ENCODE data around the gene FRMD5.
"Not testable (repeated sequence)": the region's sequence is repeated elsewhere in the genome, so short reads cannot be mapped to it uniquely, and the experiment has no call there.

Gene FRMD5

GRCh38 chr15:44087578-44088465, 107.2 kb downstream of the FRMD5 start:
- DNase-seq, result no peak

DNA sequence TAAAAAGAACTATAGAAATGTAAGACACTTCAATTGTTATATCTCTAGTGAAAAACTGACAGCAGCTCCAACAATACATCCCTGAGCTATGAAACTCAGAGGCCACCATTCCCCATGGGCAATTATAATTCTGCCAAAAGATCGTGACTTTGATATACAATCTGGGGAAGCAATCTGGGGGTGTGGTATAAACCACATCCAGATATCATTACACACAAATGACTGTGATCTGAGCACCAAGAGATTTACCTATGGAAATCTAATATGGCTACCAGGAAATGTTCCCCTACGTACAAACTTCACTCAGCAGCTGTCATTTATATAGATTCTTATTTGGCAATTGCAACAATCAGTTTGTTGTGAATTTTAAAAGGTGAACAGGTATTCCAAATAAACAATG, 110.3 kb downstream of the FRMD5 start:
- no peak for DNase-seq

DNA sequence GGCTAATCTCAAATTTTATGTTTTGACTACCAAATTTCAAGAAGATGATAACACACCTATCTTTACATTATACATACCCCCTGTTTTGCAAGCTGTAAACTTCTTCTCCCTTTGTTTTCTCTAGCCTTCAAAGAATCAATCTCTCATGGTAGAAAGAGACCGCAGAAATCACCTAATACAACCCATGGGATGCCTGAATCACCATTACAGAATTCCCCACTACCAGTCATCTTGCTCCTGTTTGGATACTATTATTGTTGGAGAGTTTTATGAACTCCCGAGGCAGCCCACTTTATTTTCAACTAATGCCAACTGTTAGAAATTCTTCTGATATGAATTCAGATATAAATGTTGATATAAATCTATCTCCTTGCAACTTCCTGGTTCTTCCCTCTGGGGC, 110.9 kb downstream of the FRMD5 start:
- DNase-seq, result no peak

DNA sequence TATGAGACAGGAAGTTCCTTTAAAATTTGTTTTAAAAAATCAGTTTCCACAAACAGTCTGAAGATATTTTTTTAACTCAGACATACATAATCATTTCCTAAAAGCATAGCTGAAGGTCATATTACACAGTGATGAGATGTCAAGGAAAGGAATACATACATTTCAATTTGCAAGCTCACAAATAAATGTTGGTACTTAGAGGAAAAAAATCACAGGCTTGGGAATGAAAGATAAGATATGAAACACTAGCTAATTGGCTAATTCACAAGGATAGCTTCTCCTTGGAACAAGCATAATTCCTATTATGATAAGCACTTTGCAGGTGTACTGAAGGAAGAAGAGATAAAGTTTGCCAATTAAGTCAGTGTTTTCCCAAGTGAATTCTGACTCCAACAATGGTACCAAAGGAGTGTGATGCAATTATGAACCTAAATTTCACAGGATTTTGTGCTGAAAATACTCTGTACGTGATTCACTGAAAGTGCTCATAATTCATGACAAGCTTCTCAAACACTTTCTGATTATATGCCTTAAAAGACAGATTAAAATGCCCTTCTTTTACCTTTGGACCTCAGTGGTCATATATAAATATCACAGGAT, 112.4 kb downstream of the FRMD5 start:
- no peak for DNase-seq

DNA sequence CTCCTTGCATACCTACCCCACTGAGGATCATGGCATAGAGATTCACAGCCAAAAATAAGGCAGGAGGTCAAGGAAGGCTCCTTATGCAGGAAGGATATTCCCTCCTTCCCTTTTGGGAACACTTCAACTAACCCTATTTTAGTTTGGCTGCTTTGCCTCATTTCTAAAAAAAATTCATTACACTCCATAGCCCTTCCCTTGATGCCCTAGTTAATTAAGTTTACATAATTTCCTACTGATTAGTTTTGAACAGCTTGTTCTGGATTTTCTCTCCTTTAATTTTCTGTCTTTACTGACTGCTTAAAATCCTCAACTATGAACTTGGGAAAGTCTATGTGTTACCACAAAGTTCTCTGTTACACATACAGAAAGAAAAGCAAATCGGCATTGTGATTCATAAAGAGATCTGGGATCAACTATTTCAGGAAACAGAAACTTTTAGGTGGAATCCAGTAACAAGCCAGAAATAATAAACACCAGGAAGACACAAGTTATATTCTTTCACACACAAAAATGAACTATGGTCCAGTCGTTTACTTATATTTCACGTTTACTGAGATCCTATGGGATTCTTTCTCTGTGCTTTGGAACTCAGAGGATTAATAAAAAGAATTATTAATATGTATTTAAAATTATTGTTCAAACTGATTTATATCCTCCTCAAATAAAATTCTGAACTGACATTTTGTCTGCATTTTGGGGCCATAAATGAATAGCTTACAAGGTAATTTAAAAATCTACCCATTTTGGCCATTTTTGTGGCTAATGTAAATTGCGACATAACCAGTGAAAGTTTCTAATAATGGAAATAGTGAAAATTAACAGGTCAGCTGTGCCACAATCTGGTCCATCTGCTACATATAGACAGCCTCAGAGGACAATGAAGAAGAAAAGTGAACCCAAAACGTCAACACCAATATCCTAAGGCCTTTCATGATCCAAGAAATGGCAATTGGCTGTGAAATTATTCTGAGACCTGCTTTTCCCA, 113.8 kb downstream of the FRMD5 start:
- no peak for DNase-seq

GRCh38 chr15:44075535-44075934, 119.5 kb downstream of the FRMD5 start:
- DNase-seq, result no peak

DNA sequence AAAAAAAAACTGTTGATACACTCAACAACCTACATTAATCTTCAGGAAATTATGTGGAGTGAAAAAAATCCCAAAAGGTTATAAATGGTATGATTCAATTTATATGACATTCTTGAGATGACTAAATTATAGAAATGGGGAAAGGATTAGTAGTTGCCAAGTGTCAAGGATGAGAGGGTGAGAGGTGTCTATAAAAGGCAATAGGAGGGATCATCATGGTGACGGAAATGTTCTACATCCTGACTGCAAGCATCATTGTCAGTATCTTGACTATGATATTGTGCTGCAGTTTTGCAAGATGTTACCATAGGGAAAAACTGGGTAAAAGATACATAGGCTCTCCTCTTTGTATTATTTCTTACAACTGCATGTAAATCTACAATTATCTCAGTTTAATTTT, 125.6 kb downstream of the FRMD5 start:
- DNase-seq, result no peak

- DNase-seq, result no peak
Measured at GRCh38 chr15:44068347-44068746, 126.7 kb downstream of the FRMD5 start.

GRCh38 chr15:44066211-44066827, 128.8 kb downstream of the FRMD5 start:
- DNase-seq, result peak; percentile 75 to 77

GRCh38 chr15:44064706-44065105, 130.4 kb downstream of the FRMD5 start:
- DNase-seq, result no peak

- no peak for DNase-seq
Measured at GRCh38 chr15:44058126-44058525, 136.9 kb downstream of the FRMD5 start.

GRCh38 chr15:44045661-44046060, 149.4 kb downstream of the FRMD5 start:
- no peak for DNase-seq

DNA sequence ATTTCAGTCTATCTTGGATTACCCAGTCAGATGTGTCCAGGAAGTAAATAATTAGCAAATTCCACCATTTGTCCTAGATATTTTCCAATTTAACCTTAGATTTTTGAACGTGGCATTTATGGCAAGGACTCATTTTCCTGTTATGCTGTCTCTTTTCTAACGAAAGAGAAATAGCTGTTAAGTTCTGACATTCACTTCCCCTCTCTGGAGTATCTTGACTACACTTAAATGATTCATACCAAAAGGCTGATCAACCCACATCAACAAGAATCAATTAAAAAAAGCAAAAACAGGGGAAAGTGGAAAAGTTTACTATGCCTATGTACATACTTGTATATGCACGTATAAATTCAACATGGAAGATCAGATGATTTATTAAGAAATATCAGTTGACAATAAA, 149.9 kb downstream of the FRMD5 start:
- no peak for DNase-seq

DNA sequence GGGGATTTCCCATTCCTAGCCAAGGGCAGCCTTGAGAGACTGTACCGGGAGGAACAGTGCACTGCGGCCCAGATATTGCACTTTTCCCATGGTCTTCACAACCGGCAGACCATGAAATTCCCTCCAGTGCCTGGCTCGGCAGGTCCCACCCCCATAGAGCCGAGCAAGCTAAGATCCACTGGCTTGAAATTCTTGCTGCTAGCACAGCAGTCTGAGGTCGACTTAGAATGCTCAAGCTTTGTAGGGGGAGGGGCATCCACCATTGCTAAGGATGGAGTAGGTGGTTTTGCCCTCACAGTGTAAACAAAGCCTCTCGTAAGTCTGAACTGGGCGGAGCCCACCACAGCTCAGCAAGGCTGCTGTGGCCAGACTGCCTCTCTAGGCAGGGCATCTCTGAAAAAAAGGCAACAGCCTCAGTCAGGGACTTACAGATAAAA, 156.3 kb downstream of the FRMD5 start:
- no peak for DNase-seq

GRCh38 chr15:44035781-44036699, 159.0 kb downstream of the FRMD5 start:
- DNase-seq, result no peak

DNA sequence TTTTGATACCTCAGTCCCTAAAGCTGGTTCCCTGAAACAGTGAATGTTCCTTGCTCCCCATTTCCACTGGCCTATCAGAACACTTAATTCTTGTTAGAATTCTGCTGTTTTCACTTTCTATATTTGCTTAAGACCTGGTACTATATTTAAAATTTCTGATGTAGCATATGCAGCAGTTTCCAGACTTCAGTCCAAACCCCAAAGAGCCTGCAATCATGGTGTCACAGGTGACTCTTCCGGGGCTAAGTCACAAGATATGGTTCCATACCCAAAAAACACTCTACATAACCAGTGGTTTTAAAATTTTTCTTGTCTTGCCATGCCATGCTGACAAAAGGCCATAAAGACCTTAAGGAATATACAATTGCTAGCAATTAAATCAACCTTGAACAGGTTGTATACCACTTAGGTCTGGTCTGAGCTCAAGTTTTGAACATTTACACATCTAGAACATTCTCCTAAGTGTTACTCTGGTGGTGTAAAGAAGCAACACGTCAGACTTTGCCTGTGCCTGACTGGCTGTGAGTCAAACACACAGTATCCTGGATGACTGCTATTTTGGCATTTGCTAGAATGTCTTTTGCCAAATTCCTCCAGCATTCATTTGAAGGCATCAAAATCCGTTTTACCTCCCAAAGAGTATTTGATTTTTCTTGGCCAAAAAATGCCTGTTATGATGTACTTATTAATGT, 160.0 kb downstream of the FRMD5 start:
- DNase-seq, result no peak

GRCh38 chr15:44034334-44034733, 160.7 kb downstream of the FRMD5 start:
- DNase-seq, result no peak

DNA sequence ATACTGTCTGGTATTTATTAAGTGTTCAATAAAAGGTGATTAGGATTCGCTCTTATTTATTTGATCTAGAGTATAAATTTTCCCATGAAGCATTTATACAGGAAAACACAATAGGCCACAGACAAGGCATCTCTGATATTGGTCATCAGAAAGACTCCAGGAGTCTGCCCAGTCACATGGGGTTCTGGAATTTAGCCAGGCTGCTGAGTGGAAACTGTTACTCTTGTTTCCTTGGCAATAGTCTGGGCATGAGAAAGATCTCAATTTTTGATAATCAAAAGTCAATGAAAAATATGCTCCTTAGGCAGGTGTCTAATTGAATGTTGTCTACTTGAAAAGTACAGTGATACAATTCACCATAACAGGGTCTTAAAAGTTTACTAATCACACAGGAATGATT, 161.2 kb downstream of the FRMD5 start:
- DNase-seq, result no peak

DNA sequence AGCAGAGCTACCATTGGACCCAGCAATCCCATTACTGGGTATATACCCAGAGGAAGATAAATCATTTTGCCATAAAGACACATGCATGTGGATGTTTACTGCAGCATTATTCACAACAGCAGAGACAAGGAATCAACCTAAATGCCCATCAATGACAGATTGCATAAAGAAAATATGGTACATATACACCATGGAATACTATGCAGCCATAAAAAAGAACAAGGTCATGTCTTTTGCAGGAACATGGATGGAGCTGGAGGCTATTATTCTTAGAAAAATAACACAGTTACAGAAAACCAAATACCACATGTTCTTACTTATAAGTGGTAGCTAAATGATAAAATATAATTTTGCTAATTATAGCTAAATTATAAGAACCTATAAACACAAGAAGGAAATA, 162.3 kb downstream of the FRMD5 start:
- DNase-seq, result not testable (repeated sequence)

DNA sequence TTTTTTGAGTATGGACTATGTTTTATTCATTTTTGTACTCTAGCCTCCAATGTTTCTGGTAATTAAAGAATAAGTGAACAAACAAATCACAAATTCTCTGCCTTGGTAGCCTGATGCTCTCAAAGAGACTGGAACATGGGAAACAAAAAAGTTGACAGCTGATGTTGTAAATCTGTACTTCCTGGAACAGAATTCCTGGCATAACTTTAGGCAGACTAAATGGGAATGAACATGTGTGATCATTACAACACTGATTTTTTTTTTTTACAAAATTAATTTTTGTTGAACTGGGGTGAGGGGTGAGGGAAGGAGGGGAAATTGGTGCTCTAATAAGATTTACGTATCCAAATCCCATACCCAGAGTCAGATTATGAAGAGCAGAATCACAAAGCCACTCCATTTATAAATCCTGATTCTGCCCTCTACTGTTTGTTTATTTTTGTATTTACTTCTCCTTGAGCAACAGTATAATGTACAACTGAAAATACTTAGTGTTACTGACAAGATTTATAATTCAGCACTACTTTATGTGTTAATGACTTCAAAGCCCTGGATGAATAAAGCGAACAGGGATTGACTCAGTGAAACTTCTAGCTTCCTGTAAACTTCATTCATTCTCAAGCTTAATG, 165.0 kb downstream of the FRMD5 start:
- no peak for DNase-seq

- DNase-seq, result no peak
Measured at GRCh38 chr15:44029003-44029402, 166.1 kb downstream of the FRMD5 start.
